Central memory CD4-positive, alpha-beta T cell (primary cell): ENCODE results near the gene USP27X.

ENCODE experiments used
- DNase-seq: peaks from one replicate; pipeline ENCODE4 v3.0.0; 2022
- total RNA-seq, 3 experiments: gene quantifications; one replicate each; lab custom pipeline; 2026; lab: John Stamatoyannopoulos, UW

USP27X gene
- total RNA-seq: 2.5 to 7.7 (median 4.2) reads per million in 3 experiments

GRCh38 chrX:49878834-49879655 is at the start of gene USP27X:
Gene USP27X, plus strand, starts transcription at chrX:49879484. Its CDS starts 824 bp downstream, at chrX:49880308.
- DNase-seq: peak; percentile 76

GRCh38 chrX:49838374-49838773 is 40.9 kb upstream of the USP27X start:
- DNase-seq: no peak

GRCh38 chrX:49840679-49841078 is 38.6 kb upstream of the USP27X start:
- peak; percentile 8 for DNase-seq

DNA sequence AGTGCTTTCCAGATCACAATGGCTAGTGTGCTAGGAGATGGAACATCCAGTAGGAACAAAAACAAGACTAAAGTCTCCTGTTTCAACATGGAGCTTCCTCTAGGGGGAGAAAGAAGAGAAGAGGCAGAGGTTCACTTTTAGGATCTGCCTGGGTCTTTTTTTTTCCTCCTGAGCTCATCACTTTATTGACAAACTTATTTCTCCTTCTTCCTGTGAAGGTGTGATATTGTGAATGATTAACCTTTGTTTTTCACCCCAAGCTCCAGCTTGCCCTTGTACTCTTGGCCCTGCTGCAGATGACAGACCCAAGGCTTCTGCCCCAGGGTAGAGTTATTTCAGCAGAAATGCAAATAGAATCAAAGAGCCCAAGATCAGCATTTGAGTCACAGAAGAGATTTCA is 36.7 kb upstream of the USP27X start:
- no peak for DNase-seq

DNA sequence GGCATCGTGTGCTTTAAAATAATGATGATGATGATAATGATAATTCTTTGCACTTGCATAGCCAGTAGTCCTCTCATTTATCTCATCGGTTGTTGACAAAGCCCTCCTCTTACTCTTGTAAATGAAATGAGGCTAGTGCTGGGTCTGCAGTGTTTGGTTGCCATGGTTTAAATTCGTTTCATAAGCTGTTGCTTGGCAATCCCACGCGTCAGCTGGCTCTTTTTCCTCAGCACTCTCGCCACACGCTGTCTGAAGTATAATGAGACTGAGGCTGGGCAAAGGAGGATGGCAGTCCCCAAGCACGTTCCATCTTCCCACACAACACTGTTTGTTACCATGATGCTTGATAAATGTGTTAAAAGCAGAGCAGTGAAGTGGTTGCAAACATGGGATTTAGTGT is 34.7 kb upstream of the USP27X start:
- DNase-seq: no peak

- DNase-seq: no peak
Measured at GRCh38 chrX:49845701-49846403, 33.4 kb upstream of the USP27X start.

GRCh38 chrX:49846522-49846921 is 32.8 kb upstream of the USP27X start:
- DNase-seq: no peak

- no peak for DNase-seq
Measured at GRCh38 chrX:49848275-49848674, 31.0 kb upstream of the USP27X start.

DNA sequence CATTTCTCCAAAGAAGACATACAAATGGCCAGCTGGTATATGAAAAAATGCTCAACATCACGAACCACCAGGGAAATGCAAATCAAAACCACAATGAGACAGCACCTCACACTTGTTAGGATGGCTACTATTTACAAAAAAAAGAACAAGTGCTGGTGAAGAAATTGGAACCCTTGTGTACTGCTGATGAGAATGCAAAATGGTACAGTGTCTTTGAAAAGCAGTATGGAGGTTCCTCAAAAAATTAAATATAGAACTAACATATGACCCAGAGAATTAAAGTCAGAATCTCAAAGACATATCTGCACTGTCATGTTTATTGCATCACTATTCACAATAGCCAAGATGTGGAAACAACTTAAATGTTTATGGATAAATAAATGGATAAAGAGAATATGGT is 29.3 kb upstream of the USP27X start:
- DNase-seq: no peak

DNA sequence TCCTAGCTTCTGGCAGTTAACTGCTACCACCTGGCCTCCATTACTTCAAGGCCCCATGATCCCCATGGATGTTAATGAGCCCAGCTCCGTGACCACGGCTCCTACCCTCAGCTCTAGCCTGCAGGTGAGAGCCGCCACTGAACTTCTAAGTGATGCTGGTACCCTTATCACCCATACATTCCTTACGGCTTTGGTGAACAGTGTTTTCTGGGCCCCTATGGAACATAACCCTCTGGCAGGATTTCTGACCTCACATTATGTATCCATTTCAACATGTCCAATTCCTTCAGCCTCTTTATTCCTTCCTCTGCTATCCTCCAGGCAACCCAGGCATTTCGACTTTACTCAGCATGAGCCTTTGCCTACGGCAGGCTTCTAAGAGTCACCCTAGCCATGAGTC is 25.6 kb upstream of the USP27X start:
- no peak for DNase-seq

- DNase-seq: no peak
Measured at GRCh38 chrX:49856819-49857218, 22.5 kb upstream of the USP27X start.

- no peak for DNase-seq
Measured at GRCh38 chrX:49858341-49858740, 20.9 kb upstream of the USP27X start.

DNA sequence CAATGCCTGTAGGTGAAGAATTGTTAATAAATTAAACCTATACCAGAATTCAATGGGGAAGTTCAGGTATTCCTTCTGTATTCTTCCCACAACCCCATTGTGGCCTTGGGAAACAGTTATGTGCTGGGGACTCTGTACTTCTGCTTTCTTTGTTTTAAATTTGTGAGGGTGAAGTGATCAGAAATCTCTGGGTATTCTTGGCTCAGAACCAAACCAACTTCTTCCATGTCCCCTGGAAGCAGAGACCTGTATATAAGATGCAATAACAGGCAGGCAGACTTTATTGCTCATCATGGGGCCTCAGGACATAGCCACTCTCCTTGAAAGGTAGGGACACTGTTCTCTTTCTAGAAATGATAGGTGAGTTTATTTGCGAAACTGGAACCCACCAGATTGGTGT is 19.8 kb upstream of the USP27X start:
- no peak for DNase-seq

GRCh38 chrX:49860867-49861535 is 18.3 kb upstream of the USP27X start:
- DNase-seq: no peak

DNA sequence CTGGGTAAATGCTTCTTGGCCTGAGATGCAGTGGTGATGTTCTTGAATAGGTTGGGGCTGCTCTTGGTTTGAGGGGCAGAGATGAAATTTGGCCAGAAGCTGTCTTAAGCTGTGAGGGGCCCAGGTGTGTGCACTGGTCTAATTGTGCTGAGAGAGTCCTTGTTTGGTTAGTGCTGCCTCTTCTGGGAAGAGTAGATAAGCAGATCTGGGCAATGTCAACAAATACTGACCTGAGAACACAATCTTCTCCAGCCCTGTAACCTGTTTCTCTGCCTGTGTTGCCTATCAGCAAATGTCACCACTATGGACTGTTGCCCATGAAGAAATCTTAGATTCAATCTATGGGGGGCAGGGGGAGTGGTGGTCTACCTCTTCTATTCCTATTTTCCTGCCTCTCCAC is 17.2 kb upstream of the USP27X start:
- DNase-seq: no peak

- no peak for DNase-seq
Measured at GRCh38 chrX:49868739-49869138, 10.5 kb upstream of the USP27X start.

DNA sequence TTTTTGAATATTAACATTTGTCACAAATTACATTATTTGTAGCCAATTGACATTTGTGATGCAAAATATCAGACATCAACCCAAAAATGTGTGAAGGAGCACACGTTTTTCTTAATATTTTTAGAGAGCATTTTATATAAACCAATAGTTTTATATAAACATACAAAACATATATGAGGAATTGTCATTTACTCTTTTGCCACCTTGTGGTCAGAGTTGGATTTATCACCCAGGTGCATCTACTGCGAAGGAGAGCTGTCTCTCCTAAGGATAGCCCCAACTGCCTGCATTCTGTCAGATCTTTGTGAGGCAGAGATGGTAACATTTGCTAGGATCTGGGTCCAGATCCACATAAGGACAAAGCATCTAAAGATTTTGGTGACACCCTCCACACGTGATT is 2.5 kb upstream of the USP27X start:
- DNase-seq: no peak

GRCh38 chrX:49877397-49878101 is 1.7 kb upstream of the USP27X start:
- no peak for DNase-seq

GRCh38 chrX:49878128-49878833 is 1.0 kb upstream of the USP27X start:
- DNase-seq: no peak

GRCh38 chrX:49879656-49880277 is 483 bp downstream of the USP27X start:
- DNase-seq: no peak

GRCh38 chrX:49880668-49881067 is 1.4 kb downstream of the USP27X start:
- no peak for DNase-seq
